Transverse colon (tissue), 4 donors: Measurements from ENCODE around the gene MCIDAS.

ENCODE experiments used
- CTCF ChIP-seq, 5 experiments: fragments of 200-600 bp in 3 of 5; fragments of 450-650 bp in 2 of 5; sonication (generic) in 3 of 5; IDR thresholded peaks; 1 replicate in 2 of 5; 2 replicates in 3 of 5; pipeline ENCODE4 v1.5.1; 2016 to 2017; ENCODE audit warnings: antibody characterized with exemption in 5 of 5, inconsistent platforms in 3 of 5, mild to moderate bottlenecking in 2 of 5, moderate library complexity in 1 of 5
- EP300 ChIP-seq: sonication (generic); formaldehyde crosslinking; IDR thresholded peaks from one replicate; pipeline ENCODE4 v1.6.1; 2017; ENCODE audit warnings: antibody characterized with exemption, low read depth
- POLR2A ChIP-seq: fragments of 450-650 bp; IDR thresholded peaks from one replicate; pipeline ENCODE4 v1.6.1; 2016; ENCODE audit warnings: antibody characterized with exemption, mild to moderate bottlenecking, moderate library complexity
- POLR2AphosphoS5 ChIP-seq, 3 donors: sonication (generic); formaldehyde crosslinking; IDR thresholded peaks; one replicate each; pipeline ENCODE4 v1.6.1; 2016; ENCODE audit warnings: antibody characterized with exemption in 3 of 3

GRCh38 chr5:55276771-55277170 is 49.7 kb upstream of the MCIDAS start:
- TF ChIP-seq CTCF (IDR thresholded peaks at IDR 0.05) (no peak), POLR2AphosphoS5 (IDR thresholded peaks at IDR 0.05) (no peak), EP300 (no peak), POLR2A (no peak)
